Bronchial epithelial cell (primary cell): ENCODE data around the gene NLGN4X. TPM values are rescaled to one million over a fixed set of nuclear protein-coding genes. Genes with fewer than 3 reads are reported as not detected.
A peak's percentile ranks its signal among the peaks of the same experiment; 100 is the strongest.

ENCODE experiments used
- DNase-seq: peaks from one replicate; pipeline ENCODE4 v3.0.0-alpha.2; 2010; ENCODE audit warnings: low read depth
- FAIRE-seq: peaks from 2 replicates; lab custom pipeline; 2011; peaks lifted over from hg19 to GRCh38; lab: Jason Lieb, UNC
- H3K27me3 ChIP-seq: 2 replicates; pipeline ENCODE4 v1.5.1; 2011; ENCODE audit warnings: low read length; ENCODE audit not compliant: control insufficient read depth, insufficient read depth
- H3K36me3 ChIP-seq: 2 replicates; pipeline ENCODE4 v1.5.1; 2011; ENCODE audit warnings: low read length; ENCODE audit not compliant: control insufficient read depth, insufficient read depth
- H3K4me3 ChIP-seq: 2 replicates; pipeline ENCODE4 v1.5.1; 2011; ENCODE audit warnings: mild to moderate bottlenecking, low read depth, low read length, control low read depth
- total RNA-seq: library from RNA; depleted of rRNA; stranded (reverse); fragments of >200 nt; gene quantifications from 2 replicates; pipeline ENCODE4 v1.2.1, GENCODE V29; 2014
- TF ChIP-seq, protein P1 (sequence below): IDR thresholded peaks from 2 replicates; pipeline ENCODE4 v1.5.1; 2011; ENCODE audit warnings: mild to moderate bottlenecking, moderate library complexity, low read length, control low read depth, inconsistent platforms; ENCODE audit not compliant: insufficient read depth, severe bottlenecking

The NLGN4X gene
- total RNA-seq, 1 donor from 2014 or later: not detected

- FAIRE-seq: no peak
- Histone ChIP-seq H3K36me3 (no peaks in the 10 kb centered on the region), H3K4me3 (no peak overlapping the region), H3K27me3 (no peaks in the 10 kb centered on the region)
- TF ChIP-seq, protein P1, sequence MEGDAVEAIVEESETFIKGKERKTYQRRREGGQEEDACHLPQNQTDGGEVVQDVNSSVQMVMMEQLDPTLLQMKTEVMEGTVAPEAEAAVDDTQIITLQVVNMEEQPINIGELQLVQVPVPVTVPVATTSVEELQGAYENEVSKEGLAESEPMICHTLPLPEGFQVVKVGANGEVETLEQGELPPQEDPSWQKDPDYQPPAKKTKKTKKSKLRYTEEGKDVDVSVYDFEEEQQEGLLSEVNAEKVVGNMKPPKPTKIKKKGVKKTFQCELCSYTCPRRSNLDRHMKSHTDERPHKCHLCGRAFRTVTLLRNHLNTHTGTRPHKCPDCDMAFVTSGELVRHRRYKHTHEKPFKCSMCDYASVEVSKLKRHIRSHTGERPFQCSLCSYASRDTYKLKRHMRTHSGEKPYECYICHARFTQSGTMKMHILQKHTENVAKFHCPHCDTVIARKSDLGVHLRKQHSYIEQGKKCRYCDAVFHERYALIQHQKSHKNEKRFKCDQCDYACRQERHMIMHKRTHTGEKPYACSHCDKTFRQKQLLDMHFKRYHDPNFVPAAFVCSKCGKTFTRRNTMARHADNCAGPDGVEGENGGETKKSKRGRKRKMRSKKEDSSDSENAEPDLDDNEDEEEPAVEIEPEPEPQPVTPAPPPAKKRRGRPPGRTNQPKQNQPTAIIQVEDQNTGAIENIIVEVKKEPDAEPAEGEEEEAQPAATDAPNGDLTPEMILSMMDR: no peak
- DNase-seq: peak; percentile 70
Measured at GRCh38 chrX:6184900-6185515, 43.7 kb downstream of the NLGN4X start.

- TF ChIP-seq, protein P1: no peak
- Histone ChIP-seq H3K4me3 (no peak overlapping the region), H3K36me3 (no peaks in the 10 kb centered on the region), H3K27me3 (no peaks in the 10 kb centered on the region)
- no peak for DNase-seq
- FAIRE-seq: no peak
Measured at GRCh38 chrX:6175914-6176313, 52.8 kb downstream of the NLGN4X start.

DNA sequence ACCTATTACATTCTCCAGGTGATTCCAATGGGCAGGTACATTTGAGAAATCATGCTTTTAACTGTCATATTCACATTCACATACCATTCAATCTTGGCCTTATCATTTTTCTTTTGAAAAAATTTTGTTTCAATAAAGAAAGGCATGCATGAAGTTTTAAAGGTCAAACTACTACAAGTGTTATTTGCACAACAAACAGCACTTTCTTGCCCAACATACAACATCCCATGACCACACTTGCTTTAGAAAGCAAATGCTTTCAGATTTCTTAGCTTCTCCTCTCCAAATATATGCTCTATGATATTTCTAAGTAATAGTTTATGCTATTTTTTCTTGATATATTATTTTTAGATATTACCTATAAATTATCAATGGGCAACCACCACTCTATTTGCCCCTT, 58.2 kb downstream of the NLGN4X start:
- FAIRE-seq (no peak), DNase-seq (no peak)
- TF ChIP-seq, protein P1: no peak
- Histone ChIP-seq H3K36me3 (no peaks in the 10 kb centered on the region), H3K4me3 (no peak overlapping the region), H3K27me3 (no peaks in the 10 kb centered on the region)

GRCh38 chrX:6169407-6169806, 59.3 kb downstream of the NLGN4X start:
- H3K36me3 ChIP-seq: no peaks in the 10 kb centered on the region
- FAIRE-seq (no peak), DNase-seq (no peak)
- TF ChIP-seq, protein P1: no peak
- H3K27me3 ChIP-seq: no peaks in the 10 kb centered on the region
- H3K4me3 ChIP-seq: no peak overlapping the region

- DNase-seq: peak; percentile 31
Measured at GRCh38 chrX:6163721-6164120, 64.9 kb downstream of the NLGN4X start.

More at GRCh38 chrX:6163721-6164120, 64.9 kb downstream of the NLGN4X start:
- Histone ChIP-seq H3K27me3 (no peaks in the 10 kb centered on the region), H3K36me3 (no peaks in the 10 kb centered on the region), H3K4me3 (no peak overlapping the region)
- no peak for FAIRE-seq
- TF ChIP-seq, protein P1: no peak
